Activated CD4-positive, alpha-beta memory T cell treated with anti-CD3 and anti-CD28 coated beads for 36 hours (primary cell): ENCODE data around the gene MEI1. TPM values are rescaled to one million over a fixed set of nuclear protein-coding genes. Genes with fewer than 3 reads are reported as not detected.

Experiments used
- CTCF ChIA-PET: fragments of 350-600 bp; sonication (Branson Sonifier 250); formaldehyde crosslinking; loops from one replicate; lab custom pipeline; 2021; ENCODE audit warnings: antibody characterized with exemption, inconsistent platforms; lab: Charles Lee
- POLR2A ChIA-PET: fragments of 350-600 bp; sonication (Branson Sonifier 250); formaldehyde crosslinking; loops from one replicate; lab custom pipeline; 2021; ENCODE audit warnings: antibody characterized with exemption; lab: Charles Lee
- DNase-seq: peaks from one replicate; pipeline ENCODE4 v3.0.0-alpha.2; 2020
- H3K27ac Mint-ChIP-seq: one replicate; pipeline ENCODE4 v1.8.0; 2021; ENCODE audit warnings: mixed read lengths
- H3K27me3 Mint-ChIP-seq: one replicate; pipeline ENCODE4 v1.8.0; 2021; ENCODE audit warnings: mixed read lengths
- H3K36me3 Mint-ChIP-seq: one replicate; pipeline ENCODE4 v1.8.0; 2021; ENCODE audit warnings: mixed read lengths
- H3K4me1 Mint-ChIP-seq: one replicate; pipeline ENCODE4 v1.8.0; 2021; ENCODE audit warnings: low read depth, mixed read lengths
- H3K4me3 Mint-ChIP-seq: one replicate; pipeline ENCODE4 v1.8.0; 2021; ENCODE audit warnings: mild to moderate bottlenecking, mixed read lengths
- H3K9me3 Mint-ChIP-seq: one replicate; pipeline ENCODE4 v1.8.0; 2021; ENCODE audit warnings: mixed read lengths
- intact Hi-C: fragments of 100-400 bp; cut with micrococcal nuclease; formaldehyde crosslinking; loops from one replicate; pipeline ENCODE4 v1.15.1; 2023
- total RNA-seq, 2 experiments: library from RNA; stranded (reverse); gene quantifications; one replicate each; pipeline ENCODE4 v1.2.3, GENCODE V29; 2021

Gene MEI1
- total RNA-seq, 2 experiments from 2014 or later: 51.3 to 52.3 TPM

DNA sequence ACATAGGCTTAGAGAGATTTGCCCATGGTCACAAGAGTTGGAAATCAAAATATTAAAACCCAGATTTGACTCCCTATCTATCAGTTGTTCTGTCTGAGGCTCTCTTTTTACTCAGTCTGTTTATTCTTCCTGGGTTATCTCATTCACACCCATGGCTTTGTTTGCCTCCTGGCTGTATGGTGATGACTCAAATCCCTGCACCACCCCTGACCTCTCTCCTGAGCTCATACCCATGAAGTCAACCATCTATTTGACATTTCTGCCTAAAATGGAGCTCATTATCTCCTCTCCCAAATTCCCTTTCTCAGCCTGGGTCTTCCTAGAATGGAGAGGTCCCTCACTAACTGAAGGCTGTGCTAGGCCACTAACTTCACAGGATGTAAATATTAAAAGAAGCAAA lies 73.3 kb downstream of the MEI1 start:
- H3K4me1 Mint-ChIP-seq: peaks cover 17% of the 10 kb centered on the region
- H3K27ac Mint-ChIP-seq: no peak overlapping the region
- DNase-seq: no peak
- no peak overlapping the region for H3K4me3 Mint-ChIP-seq
- CTCF ChIA-PET: interaction anchor here (2.0 kb wide), 1 partner anchor 26 kb away, joined by 5 read pairs; no protein-coding TSS in a partner anchor
- intact Hi-C loops: no loop called here
- no peaks in the 10 kb centered on the region for H3K36me3 Mint-ChIP-seq
- no peaks in the 10 kb centered on the region for H3K27me3 Mint-ChIP-seq
- H3K9me3 Mint-ChIP-seq: no peaks in the 10 kb centered on the region
- POLR2A ChIA-PET: interaction anchor here (0.8 kb wide), 1 partner anchor 26 kb away, joined by 4 read pairs; no protein-coding TSS in a partner anchor

GRCh38 chr22:41775338-41775737 lies 76.0 kb downstream of the MEI1 start:
- H3K4me1 Mint-ChIP-seq: peaks cover 29% of the 10 kb centered on the region
- CTCF ChIA-PET: interaction anchor here (1.1 kb wide), 1 partner anchor 79 kb away, joined by 3 read pairs; no protein-coding TSS in a partner anchor

GRCh38 chr22:41775976-41776375 lies 76.7 kb downstream of the MEI1 start:
- no peaks in the 10 kb centered on the region for H3K9me3 Mint-ChIP-seq
- no peaks in the 10 kb centered on the region for H3K36me3 Mint-ChIP-seq
- DNase-seq: no peak
- H3K4me1 Mint-ChIP-seq: peaks cover 29% of the 10 kb centered on the region
- H3K27me3 Mint-ChIP-seq: no peaks in the 10 kb centered on the region
- H3K4me3 Mint-ChIP-seq: no peak overlapping the region
- CTCF ChIA-PET: interaction anchor here (1.6 kb wide), 1 partner anchor 79 kb away, joined by 5 read pairs; no protein-coding TSS in a partner anchor
- POLR2A ChIA-PET: no interaction called here
- no peak overlapping the region for H3K27ac Mint-ChIP-seq
- intact Hi-C loops: no loop called here

More at GRCh38 chr22:41775338-41775737, 76.0 kb downstream of the MEI1 start:
- H3K27me3 Mint-ChIP-seq: no peaks in the 10 kb centered on the region
- DNase-seq: no peak
- H3K36me3 Mint-ChIP-seq: no peaks in the 10 kb centered on the region
- H3K9me3 Mint-ChIP-seq: no peaks in the 10 kb centered on the region
- no peak overlapping the region for H3K4me3 Mint-ChIP-seq
- H3K27ac Mint-ChIP-seq: no peak overlapping the region
- POLR2A ChIA-PET: no interaction called here
- intact Hi-C loops: no loop called here

DNA sequence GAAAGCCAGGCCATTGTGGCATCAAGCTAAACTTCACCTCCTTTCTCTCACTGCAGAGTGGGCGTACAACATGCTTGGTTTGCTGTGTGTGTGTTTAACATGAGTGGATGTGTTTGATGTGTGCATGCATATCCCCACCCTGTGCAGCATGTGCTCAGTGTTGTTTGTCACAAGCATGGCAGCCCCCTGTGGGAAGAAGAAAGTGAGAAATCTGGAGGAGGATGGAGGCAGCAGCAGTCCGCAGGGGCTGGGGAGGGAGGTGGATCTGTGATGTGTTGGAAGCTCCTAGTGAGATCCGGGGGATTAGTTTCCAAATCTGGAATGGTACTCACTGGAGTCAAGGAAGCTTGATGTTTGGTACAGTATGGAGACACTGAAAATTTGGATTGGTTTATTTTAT lies 77.1 kb downstream of the MEI1 start:
- Mint-ChIP-seq H3K4me3 (no peak overlapping the region), H3K4me1 (peaks cover 29% of the 10 kb centered on the region), H3K27me3 (no peaks in the 10 kb centered on the region), H3K9me3 (no peaks in the 10 kb centered on the region), H3K36me3 (no peaks in the 10 kb centered on the region), H3K27ac (no peak overlapping the region)
- DNase-seq: no peak
- ChIA-PET POLR2A (no interaction called here), CTCF (interaction anchor here (1.1 to 1.6 kb wide), 2 partner anchors 14 to 79 kb away, joined by 3 to 5 read pairs; no protein-coding TSS in a partner anchor)
- intact Hi-C loops: no loop called here

- Mint-ChIP-seq H3K4me1 (peaks cover 37% of the 10 kb centered on the region), H3K36me3 (no peaks in the 10 kb centered on the region), H3K27ac (no peak overlapping the region), H3K4me3 (no peak overlapping the region), H3K27me3 (no peaks in the 10 kb centered on the region), H3K9me3 (no peaks in the 10 kb centered on the region)
- ChIA-PET POLR2A (interaction anchor here (0.6 kb wide), 1 partner anchor 66 kb away, joined by 3 read pairs; no protein-coding TSS in a partner anchor), CTCF (interaction anchor here (1.1 to 1.6 kb wide), 2 partner anchors 15 to 81 kb away, joined by 3 to 5 read pairs; no protein-coding TSS in a partner anchor)
- no peak for DNase-seq
- intact Hi-C loops: no loop called here
Observed at GRCh38 chr22:41777749-41778425, 78.6 kb downstream of the MEI1 start.

GRCh38 chr22:41779929-41780505 lies 80.7 kb downstream of the MEI1 start:
- H3K4me1 Mint-ChIP-seq: peaks cover 43% of the 10 kb centered on the region
- H3K4me3 Mint-ChIP-seq: peak overlapping the region; percentile 40
- peak overlapping the region; percentile 92 for H3K27ac Mint-ChIP-seq
- H3K9me3 Mint-ChIP-seq: no peaks in the 10 kb centered on the region
- POLR2A ChIA-PET: interaction anchor here (0.5 to 4.6 kb wide), 10 partner anchors 11 to 333 kb away, joined by 3 to 114 read pairs (median 8); partner anchors contain the start of genes CCDC134, SREBF2 and TOB2
- CTCF ChIA-PET: interaction anchor here (0.7 to 4.9 kb wide), 8 partner anchors 12 to 161 kb away, joined by 4 to 38 read pairs (median 13); partner anchors contain the start of gene CCDC134
- peaks cover 2% of the 10 kb centered on the region for H3K36me3 Mint-ChIP-seq
- intact Hi-C loops: loop anchor here (5.0 kb wide), 2 partner anchors 83 to 292 kb away; partner anchors contain the start of genes MEI1, NAGA and PHETA2
- DNase-seq: peak; percentile 52
- no peaks in the 10 kb centered on the region for H3K27me3 Mint-ChIP-seq

DNA sequence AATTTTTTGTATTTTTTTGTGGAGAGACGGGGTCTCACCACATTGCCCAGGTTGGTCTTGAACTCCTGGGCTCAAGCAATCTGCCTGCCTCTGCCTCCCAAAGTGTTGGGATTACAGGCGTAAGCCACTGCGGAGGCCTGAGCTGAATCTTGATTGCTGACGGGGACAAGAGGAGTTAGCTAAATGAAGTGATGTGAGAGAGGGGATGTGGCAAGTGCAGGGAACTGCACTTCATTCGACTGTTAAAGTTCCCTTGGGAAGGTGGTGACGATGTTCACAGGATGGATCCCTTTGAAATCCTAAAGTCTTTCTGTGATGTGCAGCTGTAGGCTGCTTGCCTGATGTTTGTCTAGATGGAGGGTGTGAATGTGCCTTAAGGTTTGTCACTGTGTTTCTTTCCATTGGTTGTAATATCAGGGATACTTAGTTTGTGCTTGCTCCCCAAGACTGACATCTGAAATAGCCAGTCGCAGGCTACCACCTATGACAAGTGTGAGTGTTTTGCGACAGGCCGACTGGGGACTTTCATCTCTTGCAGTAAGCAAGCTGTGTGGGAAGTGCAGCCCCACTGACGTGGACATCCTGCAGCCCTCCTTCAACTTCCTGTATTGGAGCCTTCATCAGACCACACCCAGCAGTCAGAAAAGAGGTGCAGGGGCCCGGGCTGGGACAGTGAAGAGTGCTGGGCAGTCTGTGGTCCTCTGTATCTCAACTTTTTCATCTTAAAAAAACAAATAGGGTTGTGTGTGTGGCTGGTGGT lies 81.6 kb downstream of the MEI1 start:
- H3K27ac Mint-ChIP-seq: peak overlapping the region; percentile 92
- H3K4me3 Mint-ChIP-seq: peak overlapping the region; percentile 84
- POLR2A ChIA-PET: interaction anchor here (0.7 to 4.6 kb wide), 16 partner anchors 11 to 334 kb away, joined by 3 to 114 read pairs (median 6); partner anchors contain the start of genes CCDC134, CENPM, DESI1 and MEI1
- peak; percentile 96 for DNase-seq
- H3K36me3 Mint-ChIP-seq: peaks cover 2% of the 10 kb centered on the region
- CTCF ChIA-PET: interaction anchor here (0.8 to 4.9 kb wide), 10 partner anchors 11 to 160 kb away, joined by 3 to 38 read pairs (median 10); partner anchors contain the start of genes CCDC134 and MEI1
- intact Hi-C loops: loop anchor here (1.0 to 5.0 kb wide), 6 partner anchors 19 to 291 kb away; partner anchors contain the start of genes CCDC134, MEI1, NAGA and PHETA2
- H3K4me1 Mint-ChIP-seq: peaks cover 43% of the 10 kb centered on the region
- no peaks in the 10 kb centered on the region for H3K9me3 Mint-ChIP-seq
- H3K27me3 Mint-ChIP-seq: no peaks in the 10 kb centered on the region

- intact Hi-C loops: loop anchor here (1.0 to 5.0 kb wide), 6 partner anchors 19 to 291 kb away; partner anchors contain the start of genes CCDC134, MEI1, NAGA and PHETA2
- H3K27ac Mint-ChIP-seq: peak overlapping the region; percentile 92
- POLR2A ChIA-PET: interaction anchor here (0.6 to 4.6 kb wide), 17 partner anchors 9 to 165 kb away, joined by 3 to 114 read pairs (median 5); partner anchors contain the start of genes CCDC134, CENPM, DESI1 and MEI1
- no peaks in the 10 kb centered on the region for H3K9me3 Mint-ChIP-seq
- H3K4me3 Mint-ChIP-seq: peak overlapping the region; percentile 84
- peaks cover 2% of the 10 kb centered on the region for H3K36me3 Mint-ChIP-seq
- H3K4me1 Mint-ChIP-seq: peaks cover 47% of the 10 kb centered on the region
- no peaks in the 10 kb centered on the region for H3K27me3 Mint-ChIP-seq
- CTCF ChIA-PET: interaction anchor here (0.8 to 4.9 kb wide), 11 partner anchors 10 to 159 kb away, joined by 3 to 38 read pairs (median 6); partner anchors contain the start of genes CCDC134, MEI1 and SREBF2
- peak; percentile 29 for DNase-seq
Observed at GRCh38 chr22:41781507-41781906, 82.2 kb downstream of the MEI1 start.

- peaks cover 2% of the 10 kb centered on the region for H3K36me3 Mint-ChIP-seq
- DNase-seq: peak; percentile 64
- ChIA-PET CTCF (interaction anchor here (0.9 to 4.9 kb wide), 11 partner anchors 10 to 159 kb away, joined by 3 to 38 read pairs (median 5); partner anchors contain the start of genes CCDC134, MEI1 and SREBF2), POLR2A (interaction anchor here (0.6 to 4.6 kb wide), 10 partner anchors 8 to 164 kb away, joined by 3 to 114 read pairs (median 6); partner anchors contain the start of genes CCDC134, CENPM, MEI1 and SNU13)
- intact Hi-C loops: loop anchor here (5.0 kb wide), 2 partner anchors 85 to 290 kb away; partner anchors contain the start of genes MEI1, NAGA and PHETA2
- H3K27ac Mint-ChIP-seq: peak overlapping the region; percentile 92
- H3K4me1 Mint-ChIP-seq: peaks cover 55% of the 10 kb centered on the region
- H3K9me3 Mint-ChIP-seq: no peaks in the 10 kb centered on the region
- H3K4me3 Mint-ChIP-seq: peak overlapping the region; percentile 84
- H3K27me3 Mint-ChIP-seq: no peaks in the 10 kb centered on the region
Observed at GRCh38 chr22:41782316-41782715, 83.0 kb downstream of the MEI1 start.

- intact Hi-C loops: loop anchor here (5.0 kb wide), 2 partner anchors 85 to 290 kb away; partner anchors contain the start of genes MEI1, NAGA and PHETA2
- CTCF ChIA-PET: interaction anchor here (0.6 to 4.9 kb wide), 7 partner anchors 15 to 103 kb away, joined by 3 to 38 read pairs (median 4); partner anchors contain the start of genes CCDC134 and SREBF2
- POLR2A ChIA-PET: interaction anchor here (1.1 to 4.6 kb wide), 5 partner anchors 17 to 161 kb away, joined by 3 to 114 read pairs (median 8); partner anchors contain the start of genes CCDC134, MEI1 and SNU13
Observed at GRCh38 chr22:41782751-41783150, 83.4 kb downstream of the MEI1 start.

More at GRCh38 chr22:41782751-41783150, 83.4 kb downstream of the MEI1 start:
- peaks cover 57% of the 10 kb centered on the region for H3K4me1 Mint-ChIP-seq
- H3K4me3 Mint-ChIP-seq: peak overlapping the region; percentile 84
- peaks cover 2% of the 10 kb centered on the region for H3K36me3 Mint-ChIP-seq
- no peak for DNase-seq
- H3K27me3 Mint-ChIP-seq: no peaks in the 10 kb centered on the region
- no peaks in the 10 kb centered on the region for H3K9me3 Mint-ChIP-seq
- H3K27ac Mint-ChIP-seq: peak overlapping the region; percentile 92
